ENCODE measurements around the gene DUSP12.
A peak's percentile ranks its signal among the peaks of the same experiment; 100 is the strongest.

DNA sequence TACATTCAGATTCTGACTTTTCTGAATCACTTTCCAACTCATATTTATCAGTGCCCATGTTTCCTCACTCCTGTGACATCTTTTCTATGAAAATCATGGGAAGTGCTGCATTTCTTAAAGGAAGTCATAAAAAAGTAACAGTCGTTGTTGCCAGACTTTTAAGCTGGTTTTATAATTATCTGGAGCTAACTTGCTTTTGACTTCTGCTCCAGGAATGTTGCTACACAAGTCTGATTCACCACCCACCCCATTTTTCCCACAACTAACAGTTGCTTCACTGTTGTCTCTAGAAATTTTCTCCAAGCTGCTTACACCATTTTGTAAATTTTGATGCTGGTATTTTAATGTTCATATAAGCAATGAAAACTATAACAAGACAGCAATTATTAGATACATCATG is 16.1 kb upstream of the DUSP12 start:
- TF ChIP-seq, protein P1, sequence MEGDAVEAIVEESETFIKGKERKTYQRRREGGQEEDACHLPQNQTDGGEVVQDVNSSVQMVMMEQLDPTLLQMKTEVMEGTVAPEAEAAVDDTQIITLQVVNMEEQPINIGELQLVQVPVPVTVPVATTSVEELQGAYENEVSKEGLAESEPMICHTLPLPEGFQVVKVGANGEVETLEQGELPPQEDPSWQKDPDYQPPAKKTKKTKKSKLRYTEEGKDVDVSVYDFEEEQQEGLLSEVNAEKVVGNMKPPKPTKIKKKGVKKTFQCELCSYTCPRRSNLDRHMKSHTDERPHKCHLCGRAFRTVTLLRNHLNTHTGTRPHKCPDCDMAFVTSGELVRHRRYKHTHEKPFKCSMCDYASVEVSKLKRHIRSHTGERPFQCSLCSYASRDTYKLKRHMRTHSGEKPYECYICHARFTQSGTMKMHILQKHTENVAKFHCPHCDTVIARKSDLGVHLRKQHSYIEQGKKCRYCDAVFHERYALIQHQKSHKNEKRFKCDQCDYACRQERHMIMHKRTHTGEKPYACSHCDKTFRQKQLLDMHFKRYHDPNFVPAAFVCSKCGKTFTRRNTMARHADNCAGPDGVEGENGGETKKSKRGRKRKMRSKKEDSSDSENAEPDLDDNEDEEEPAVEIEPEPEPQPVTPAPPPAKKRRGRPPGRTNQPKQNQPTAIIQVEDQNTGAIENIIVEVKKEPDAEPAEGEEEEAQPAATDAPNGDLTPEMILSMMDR (IDR thresholded peaks at IDR 0.05): no peak
- TF ChIP-seq SIN3A (IDR thresholded peaks at IDR 0.05; ENCODE audit: borderline replicate concordance, low read depth, low read length): no peak
- no peak for TF ChIP-seq FOXM1 (IDR thresholded peaks at IDR 0.05; ENCODE audit: low read depth)
- 0 out of 2 replicates have a peak, but pooled peaks have one; percentile 21 for TF ChIP-seq NFIC (IDR thresholded peaks at IDR 0.05; ENCODE audit: borderline replicate concordance)
- TF ChIP-seq, protein P2, sequence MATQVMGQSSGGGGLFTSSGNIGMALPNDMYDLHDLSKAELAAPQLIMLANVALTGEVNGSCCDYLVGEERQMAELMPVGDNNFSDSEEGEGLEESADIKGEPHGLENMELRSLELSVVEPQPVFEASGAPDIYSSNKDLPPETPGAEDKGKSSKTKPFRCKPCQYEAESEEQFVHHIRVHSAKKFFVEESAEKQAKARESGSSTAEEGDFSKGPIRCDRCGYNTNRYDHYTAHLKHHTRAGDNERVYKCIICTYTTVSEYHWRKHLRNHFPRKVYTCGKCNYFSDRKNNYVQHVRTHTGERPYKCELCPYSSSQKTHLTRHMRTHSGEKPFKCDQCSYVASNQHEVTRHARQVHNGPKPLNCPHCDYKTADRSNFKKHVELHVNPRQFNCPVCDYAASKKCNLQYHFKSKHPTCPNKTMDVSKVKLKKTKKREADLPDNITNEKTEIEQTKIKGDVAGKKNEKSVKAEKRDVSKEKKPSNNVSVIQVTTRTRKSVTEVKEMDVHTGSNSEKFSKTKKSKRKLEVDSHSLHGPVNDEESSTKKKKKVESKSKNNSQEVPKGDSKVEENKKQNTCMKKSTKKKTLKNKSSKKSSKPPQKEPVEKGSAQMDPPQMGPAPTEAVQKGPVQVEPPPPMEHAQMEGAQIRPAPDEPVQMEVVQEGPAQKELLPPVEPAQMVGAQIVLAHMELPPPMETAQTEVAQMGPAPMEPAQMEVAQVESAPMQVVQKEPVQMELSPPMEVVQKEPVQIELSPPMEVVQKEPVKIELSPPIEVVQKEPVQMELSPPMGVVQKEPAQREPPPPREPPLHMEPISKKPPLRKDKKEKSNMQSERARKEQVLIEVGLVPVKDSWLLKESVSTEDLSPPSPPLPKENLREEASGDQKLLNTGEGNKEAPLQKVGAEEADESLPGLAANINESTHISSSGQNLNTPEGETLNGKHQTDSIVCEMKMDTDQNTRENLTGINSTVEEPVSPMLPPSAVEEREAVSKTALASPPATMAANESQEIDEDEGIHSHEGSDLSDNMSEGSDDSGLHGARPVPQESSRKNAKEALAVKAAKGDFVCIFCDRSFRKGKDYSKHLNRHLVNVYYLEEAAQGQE (IDR thresholded peaks at IDR 0.05; ENCODE audit: low read depth, low read length): no peak
- TF ChIP-seq, protein P3, sequence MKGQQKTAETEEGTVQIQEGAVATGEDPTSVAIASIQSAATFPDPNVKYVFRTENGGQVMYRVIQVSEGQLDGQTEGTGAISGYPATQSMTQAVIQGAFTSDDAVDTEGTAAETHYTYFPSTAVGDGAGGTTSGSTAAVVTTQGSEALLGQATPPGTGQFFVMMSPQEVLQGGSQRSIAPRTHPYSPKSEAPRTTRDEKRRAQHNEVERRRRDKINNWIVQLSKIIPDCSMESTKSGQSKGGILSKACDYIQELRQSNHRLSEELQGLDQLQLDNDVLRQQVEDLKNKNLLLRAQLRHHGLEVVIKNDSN (IDR thresholded peaks at IDR 0.05; ENCODE audit: borderline replicate concordance, low read depth): no peak
- TF ChIP-seq SMC3 (IDR thresholded peaks at IDR 0.05; ENCODE audit: low read depth, low read length): no peak
- TF ChIP-seq RFX5 (IDR thresholded peaks at IDR 0.05; ENCODE audit: low read length): no peak
- no peak for TF ChIP-seq CHD2 (IDR thresholded peaks at IDR 0.05; ENCODE audit: low read length, partially characterized antibody)
- TF ChIP-seq, protein P4, sequence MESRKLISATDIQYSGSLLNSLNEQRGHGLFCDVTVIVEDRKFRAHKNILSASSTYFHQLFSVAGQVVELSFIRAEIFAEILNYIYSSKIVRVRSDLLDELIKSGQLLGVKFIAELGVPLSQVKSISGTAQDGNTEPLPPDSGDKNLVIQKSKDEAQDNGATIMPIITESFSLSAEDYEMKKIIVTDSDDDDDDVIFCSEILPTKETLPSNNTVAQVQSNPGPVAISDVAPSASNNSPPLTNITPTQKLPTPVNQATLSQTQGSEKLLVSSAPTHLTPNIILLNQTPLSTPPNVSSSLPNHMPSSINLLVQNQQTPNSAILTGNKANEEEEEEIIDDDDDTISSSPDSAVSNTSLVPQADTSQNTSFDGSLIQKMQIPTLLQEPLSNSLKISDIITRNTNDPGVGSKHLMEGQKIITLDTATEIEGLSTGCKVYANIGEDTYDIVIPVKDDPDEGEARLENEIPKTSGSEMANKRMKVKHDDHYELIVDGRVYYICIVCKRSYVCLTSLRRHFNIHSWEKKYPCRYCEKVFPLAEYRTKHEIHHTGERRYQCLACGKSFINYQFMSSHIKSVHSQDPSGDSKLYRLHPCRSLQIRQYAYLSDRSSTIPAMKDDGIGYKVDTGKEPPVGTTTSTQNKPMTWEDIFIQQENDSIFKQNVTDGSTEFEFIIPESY (IDR thresholded peaks at IDR 0.05; ENCODE audit: borderline replicate concordance, low read depth): no peak
- no peak for TF ChIP-seq NRF1 (IDR thresholded peaks at IDR 0.05; ENCODE audit: low read depth, low read length)
- TF ChIP-seq FOXJ3 (CRISPR knock-in tag; IDR thresholded peaks at IDR 0.05): no peak
- TF ChIP-seq, protein P5, sequence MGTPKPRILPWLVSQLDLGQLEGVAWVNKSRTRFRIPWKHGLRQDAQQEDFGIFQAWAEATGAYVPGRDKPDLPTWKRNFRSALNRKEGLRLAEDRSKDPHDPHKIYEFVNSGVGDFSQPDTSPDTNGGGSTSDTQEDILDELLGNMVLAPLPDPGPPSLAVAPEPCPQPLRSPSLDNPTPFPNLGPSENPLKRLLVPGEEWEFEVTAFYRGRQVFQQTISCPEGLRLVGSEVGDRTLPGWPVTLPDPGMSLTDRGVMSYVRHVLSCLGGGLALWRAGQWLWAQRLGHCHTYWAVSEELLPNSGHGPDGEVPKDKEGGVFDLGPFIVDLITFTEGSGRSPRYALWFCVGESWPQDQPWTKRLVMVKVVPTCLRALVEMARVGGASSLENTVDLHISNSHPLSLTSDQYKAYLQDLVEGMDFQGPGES (IDR thresholded peaks at IDR 0.05; ENCODE audit: low read depth, low read length): no peak

Data from SK-N-SH (cell line).